Panc1 (cell line): Measurements from ENCODE around the gene ABHD15. TPM values are rescaled to one million over a fixed set of nuclear protein-coding genes. Genes with fewer than 3 reads are reported as not detected.
A peak's percentile ranks its signal among the peaks of the same experiment; 100 is the strongest.

Source experiments
- ATAC-seq: fragments of 200-7000 bp; cut with Tn5 transposase; 2 replicates; pipeline ENCODE4 v1.9.1; 2020; ENCODE audit warnings: mild to moderate bottlenecking, moderate library complexity
- BruUV-seq: library from RNA; stranded (reverse); fragments of 400-500 nt; replicated peaks from 2 replicates; lab custom pipeline; 2021; lab: Mats Ljungman, UMichigan
- CTCF ChIA-PET: fragments of 300-600 bp; sonication (Branson Sonifier 250); formaldehyde crosslinking; loops from one replicate; lab custom pipeline; 2022; ENCODE audit warnings: antibody characterized with exemption; lab: Charles Lee
- POLR2A ChIA-PET: fragments of 300-600 bp; sonication (Branson Sonifier 250); formaldehyde crosslinking; loops from one replicate; lab custom pipeline; 2022; ENCODE audit warnings: antibody characterized with exemption; lab: Charles Lee
- DNase-seq: peaks from one replicate; pipeline ENCODE4 v3.0.0-alpha.2; 2010; ENCODE audit warnings: low read depth, low spot score
- H3K27ac ChIP-seq: 2 replicates; pipeline ENCODE4 v1.5.1; 2011; ENCODE audit warnings: mild to moderate bottlenecking, low read length, inconsistent platforms
- H3K27me3 ChIP-seq: fragments of 200-500 bp; sonication (Bioruptor generic); 2 replicates; pipeline ENCODE4 v1.6.0; 2014; ENCODE audit warnings: low read length, inconsistent platforms; ENCODE audit not compliant: control insufficient read depth, insufficient read depth
- H3K36me3 ChIP-seq: fragments of 200-500 bp; sonication (Bioruptor generic); 2 replicates; pipeline ENCODE4 v1.5.1; 2014; ENCODE audit warnings: inconsistent platforms, mild to moderate bottlenecking, low read length, moderate library complexity; ENCODE audit not compliant: control insufficient read depth, insufficient read depth
- H3K4me1 ChIP-seq: 2 replicates; pipeline ENCODE4 v1.5.1; 2011; ENCODE audit warnings: inconsistent platforms, mild to moderate bottlenecking, low read length, moderate library complexity; ENCODE audit not compliant: control insufficient read depth, insufficient read depth
- H3K4me3 ChIP-seq, 2 experiments: 2 replicates each; pipeline ENCODE4 v1.5.1; 2011 to 2012; ENCODE audit warnings: low read depth in 2 of 2, low read length in 2 of 2, mild to moderate bottlenecking in 2 of 2, inconsistent platforms in 1 of 2, moderate library complexity in 1 of 2
- H3K9me3 ChIP-seq: fragments of 200-500 bp; sonication (Bioruptor generic); 2 replicates; pipeline ENCODE4 v1.5.1; 2014; ENCODE audit warnings: low read depth, mild to moderate bottlenecking, inconsistent platforms, low read length, moderate library complexity; ENCODE audit not compliant: control insufficient read depth, insufficient read depth
- CTCF ChIP-seq: fragments of 450-650 bp; IDR thresholded peaks from 2 replicates; pipeline ENCODE4 v1.5.1; 2017; ENCODE audit warnings: mild to moderate bottlenecking
- POLR2AphosphoS5 ChIP-seq: IDR thresholded peaks from 2 replicates; pipeline ENCODE4 v1.6.1; 2012; ENCODE audit warnings: mild to moderate bottlenecking, low read depth, low read length, moderate library complexity
- REST ChIP-seq, 2 experiments: IDR thresholded peaks; 2 replicates each; pipeline ENCODE4 v1.6.1; 2011 to 2012; ENCODE audit warnings: low read depth in 2 of 2, control low read depth in 1 of 2, low read length in 1 of 2, mild to moderate bottlenecking in 1 of 2, moderate library complexity in 1 of 2; ENCODE audit not compliant: insufficient read depth in 1 of 2
- SIN3A ChIP-seq: IDR thresholded peaks from 2 replicates; pipeline ENCODE4 v1.6.1; 2012; ENCODE audit warnings: low read depth, mild to moderate bottlenecking, low read length, moderate library complexity, borderline replicate concordance; ENCODE audit not compliant: insufficient read depth
- TCF7L2 ChIP-seq: IDR thresholded peaks from 2 replicates; pipeline ENCODE4 v1.6.1; 2011; ENCODE audit warnings: mild to moderate bottlenecking, low read depth, low read length, inconsistent platforms
- in situ Hi-C: cut with HindIII; loops from 2 replicates; pipeline ENCODE4 v1.10.0; 2016; ENCODE audit warnings: low sequenced_read_pairs, low pct_unique_long_range_greater_than_20kb
- intact Hi-C: fragments of 100-400 bp; cut with micrococcal nuclease; formaldehyde crosslinking; loops from one replicate; pipeline ENCODE4 v1.10.0; 2022; ENCODE audit not compliant: unreplicated experiment
- total RNA-seq: library from RNA; stranded (reverse); gene quantifications from one replicate; pipeline ENCODE4 v1.2.1, GENCODE V29; 2021; ENCODE audit not compliant: unreplicated experiment

The ABHD15 gene
- total RNA-seq, 1 experiment from 2014 or later: 33.7 TPM

GRCh38 chr17:29591737-29592608 is 25.1 kb upstream of the ABHD15 start:
- Histone ChIP-seq H3K4me1 (peaks cover 72% of the 10 kb centered on the region), H3K27me3 (no peaks in the 10 kb centered on the region), H3K9me3 (no peaks in the 10 kb centered on the region), H3K4me3 (peak overlapping the region; percentile 43 to 58), H3K36me3 (peaks cover 5% of the 10 kb centered on the region; the same call in 1 of the 2 replicates), H3K27ac (peak overlapping the region; percentile 96)
- ATAC-seq (peak; percentile 75), DNase-seq (no peak)
- ChIA-PET CTCF (interaction anchor here (0.5 to 3.0 kb wide), 9 partner anchors 11 to 414 kb away, joined by 3 to 17 read pairs (median 4); partner anchors contain the start of gene CORO6), POLR2A (interaction anchor here (0.6 to 1.6 kb wide), 5 partner anchors 10 to 194 kb away, joined by 3 to 15 read pairs (median 3); partner anchors contain the start of gene ABHD15)
- BruUV-seq: no TSS peak
- intact Hi-C loops: no loop called here
- no peak for TF ChIP-seq TCF7L2
- peak in 1 of 2 experiments; percentile 73; a peak in 1 of 4 replicates for TF ChIP-seq REST (IDR thresholded peaks at IDR 0.05; ENCODE audit: insufficient read depth in 1 of 2, low read depth in 2 of 2, low read length in 1 of 2)
- TF ChIP-seq CTCF: peak; percentile 99
- no peak; the same call in 1 of the 2 replicates for TF ChIP-seq POLR2AphosphoS5
- TF ChIP-seq SIN3A: 0 out of 2 replicates have a peak, but pooled peaks have one; percentile 69
- in situ Hi-C loops: no loop called here

- TF ChIP-seq TCF7L2 (peak; percentile 79), SIN3A (peak; percentile 93; the same call in 1 of the 2 replicates), REST (IDR thresholded peaks at IDR 0.05; ENCODE audit: insufficient read depth in 1 of 2, low read depth in 2 of 2, low read length in 1 of 2) (no peak)
- DNase-seq (no peak), ATAC-seq (peak; percentile 52)
- ChIA-PET CTCF (interaction anchor here (0.6 to 3.0 kb wide), 11 partner anchors 10 to 299 kb away, joined by 3 to 17 read pairs (median 5); no protein-coding TSS in a partner anchor), POLR2A (interaction anchor here (0.6 to 1.6 kb wide), 5 partner anchors 10 to 344 kb away, joined by 3 to 15 read pairs (median 4); partner anchors contain the start of gene ABHD15)
- Histone ChIP-seq H3K36me3 (peaks cover 5% of the 10 kb centered on the region; the same call in 1 of the 2 replicates), H3K4me3 (peak overlapping the region; percentile 43 to 58), H3K27ac (peak overlapping the region; percentile 96), H3K27me3 (no peaks in the 10 kb centered on the region), H3K4me1 (peaks cover 65% of the 10 kb centered on the region), H3K9me3 (no peaks in the 10 kb centered on the region)
- BruUV-seq: no TSS peak
- in situ Hi-C loops: no loop called here
- intact Hi-C loops: no loop called here
These were observed 24.4 kb upstream of the ABHD15 start for GRCh38 chr17:29591146-29591736.
